BLaER1 (cell line): ENCODE results near the gene MAST4.
A peak's percentile ranks its signal among the peaks of the same experiment; 100 is the strongest.

ENCODE experiments used
- H3K27ac ChIP-seq: shearing (Covaris generic); formaldehyde crosslinking; 2 replicates; pipeline ENCODE4 v1.8.1; 2022
- H3K27me3 ChIP-seq: shearing (Covaris generic); formaldehyde crosslinking; 2 replicates; pipeline ENCODE4 v1.8.1; 2022
- H3K36me3 ChIP-seq: shearing (Covaris generic); formaldehyde crosslinking; 2 replicates; pipeline ENCODE4 v1.8.1; 2022
- H3K4me1 ChIP-seq: shearing (Covaris generic); formaldehyde crosslinking; 2 replicates; pipeline ENCODE4 v1.8.1; 2022
- H3K4me2 ChIP-seq: shearing (Covaris generic); formaldehyde crosslinking; 2 replicates; pipeline ENCODE4 v1.8.1; 2022
- H3K4me3 ChIP-seq: shearing (Covaris generic); formaldehyde crosslinking; 2 replicates; pipeline ENCODE4 v1.8.1; 2022
- H3K9ac ChIP-seq: shearing (Covaris generic); formaldehyde crosslinking; 2 replicates; pipeline ENCODE4 v1.8.1; 2022
- H3K9me3 ChIP-seq: shearing (Covaris generic); formaldehyde crosslinking; 2 replicates; pipeline ENCODE4 v1.8.1; 2022
- H4K20me1 ChIP-seq: shearing (Covaris generic); formaldehyde crosslinking; 2 replicates; pipeline ENCODE4 v1.8.1; 2022
- Cebpa-rat ChIP-seq: shearing (Covaris generic); IDR thresholded peaks from 2 replicates; pipeline ENCODE4 v1.8.1; 2022

The MAST4 gene

GRCh38 chr5:66737096-66737495 lies 140.9 kb downstream of the MAST4 start:
- no peak overlapping the region for H3K4me2 ChIP-seq
- no peaks in the 10 kb centered on the region for H3K27me3 ChIP-seq
- H3K4me1 ChIP-seq: peaks cover 8% of the 10 kb centered on the region
- H3K9ac ChIP-seq: no peak overlapping the region
- no peak overlapping the region for H3K4me3 ChIP-seq
- no peaks in the 10 kb centered on the region for H3K9me3 ChIP-seq
- H3K27ac ChIP-seq: no peak overlapping the region
- no peaks in the 10 kb centered on the region for H4K20me1 ChIP-seq
- H3K36me3 ChIP-seq: no peaks in the 10 kb centered on the region
- TF ChIP-seq Cebpa-rat: no peak

GRCh38 chr5:66738136-66738535 lies 141.9 kb downstream of the MAST4 start:
- H3K4me2 ChIP-seq: no peak overlapping the region
- no peaks in the 10 kb centered on the region for H3K9me3 ChIP-seq
- no peak overlapping the region for H3K4me3 ChIP-seq
- no peak overlapping the region for H3K27ac ChIP-seq
- no peaks in the 10 kb centered on the region for H3K36me3 ChIP-seq
- no peak for TF ChIP-seq Cebpa-rat
- H3K27me3 ChIP-seq: no peaks in the 10 kb centered on the region
- no peak overlapping the region for H3K9ac ChIP-seq
- no peaks in the 10 kb centered on the region for H4K20me1 ChIP-seq
- peaks cover 19% of the 10 kb centered on the region for H3K4me1 ChIP-seq

- no peak for TF ChIP-seq Cebpa-rat
- H3K4me3 ChIP-seq: no peak overlapping the region
- no peak overlapping the region for H3K9ac ChIP-seq
- H3K36me3 ChIP-seq: no peaks in the 10 kb centered on the region
- no peak overlapping the region for H3K4me2 ChIP-seq
- H3K4me1 ChIP-seq: peaks cover 28% of the 10 kb centered on the region
- no peak overlapping the region for H3K27ac ChIP-seq
- no peaks in the 10 kb centered on the region for H3K27me3 ChIP-seq
- H4K20me1 ChIP-seq: no peaks in the 10 kb centered on the region
- H3K9me3 ChIP-seq: no peaks in the 10 kb centered on the region
Observed at GRCh38 chr5:66739021-66739420, 142.8 kb downstream of the MAST4 start.

GRCh38 chr5:66739951-66740350 lies 143.8 kb downstream of the MAST4 start:
- Histone ChIP-seq H3K27me3 (no peaks in the 10 kb centered on the region), H3K4me2 (no peak overlapping the region), H4K20me1 (no peaks in the 10 kb centered on the region), H3K36me3 (no peaks in the 10 kb centered on the region), H3K27ac (no peak overlapping the region), H3K9ac (no peak overlapping the region), H3K4me3 (no peak overlapping the region), H3K9me3 (peaks cover 7% of the 10 kb centered on the region), H3K4me1 (peaks cover 33% of the 10 kb centered on the region)
- TF ChIP-seq Cebpa-rat: no peak

GRCh38 chr5:66741394-66741793 lies 145.2 kb downstream of the MAST4 start:
- Histone ChIP-seq H4K20me1 (no peaks in the 10 kb centered on the region), H3K4me1 (peaks cover 33% of the 10 kb centered on the region), H3K4me3 (no peak overlapping the region), H3K27ac (no peak overlapping the region), H3K36me3 (no peaks in the 10 kb centered on the region), H3K27me3 (no peaks in the 10 kb centered on the region), H3K9ac (no peak overlapping the region), H3K9me3 (peaks cover 20% of the 10 kb centered on the region), H3K4me2 (peak overlapping the region; percentile 83; the same call in 1 of the 2 replicates)
- TF ChIP-seq Cebpa-rat: no peak

- Histone ChIP-seq H3K9ac (no peak overlapping the region; the same call in 1 of the 2 replicates), H3K4me1 (peaks cover 37% of the 10 kb centered on the region), H3K27me3 (no peaks in the 10 kb centered on the region), H3K4me2 (peak overlapping the region; percentile 83), H3K36me3 (no peaks in the 10 kb centered on the region), H3K4me3 (no peak overlapping the region; the same call in 1 of the 2 replicates), H3K9me3 (peaks cover 20% of the 10 kb centered on the region), H4K20me1 (no peaks in the 10 kb centered on the region), H3K27ac (peak overlapping the region; percentile 70; the same call in 1 of the 2 replicates)
- no peak for TF ChIP-seq Cebpa-rat
Observed at GRCh38 chr5:66742083-66742895, 146.1 kb downstream of the MAST4 start.

GRCh38 chr5:66742896-66743247 lies 146.7 kb downstream of the MAST4 start:
- H3K27me3 ChIP-seq: no peaks in the 10 kb centered on the region
- TF ChIP-seq Cebpa-rat: no peak
- no peaks in the 10 kb centered on the region for H4K20me1 ChIP-seq
- peak overlapping the region; percentile 36; the same call in 1 of the 2 replicates for H3K9ac ChIP-seq
- H3K9me3 ChIP-seq: peaks cover 20% of the 10 kb centered on the region
- H3K4me2 ChIP-seq: peak overlapping the region; percentile 83
- no peak overlapping the region; the same call in 1 of the 2 replicates for H3K4me3 ChIP-seq
- H3K4me1 ChIP-seq: peaks cover 43% of the 10 kb centered on the region
- H3K36me3 ChIP-seq: no peaks in the 10 kb centered on the region
- peak overlapping the region; percentile 70 for H3K27ac ChIP-seq

GRCh38 chr5:66743344-66743743 lies 147.2 kb downstream of the MAST4 start:
- H3K4me3 ChIP-seq: no peak overlapping the region
- peak overlapping the region; percentile 36; the same call in 1 of the 2 replicates for H3K9ac ChIP-seq
- H3K27ac ChIP-seq: peak overlapping the region; percentile 70
- peaks cover 46% of the 10 kb centered on the region for H3K4me1 ChIP-seq
- no peaks in the 10 kb centered on the region for H4K20me1 ChIP-seq
- no peaks in the 10 kb centered on the region for H3K27me3 ChIP-seq
- peaks cover 20% of the 10 kb centered on the region for H3K9me3 ChIP-seq
- peak overlapping the region; percentile 83 for H3K4me2 ChIP-seq
- no peaks in the 10 kb centered on the region for H3K36me3 ChIP-seq
- no peak for TF ChIP-seq Cebpa-rat

- H3K27me3 ChIP-seq: no peaks in the 10 kb centered on the region
- H3K4me3 ChIP-seq: peak overlapping the region; percentile 5; the same call in 1 of the 2 replicates
- no peak for TF ChIP-seq Cebpa-rat
- H3K9me3 ChIP-seq: peaks cover 20% of the 10 kb centered on the region
- no peaks in the 10 kb centered on the region for H4K20me1 ChIP-seq
- no peak overlapping the region for H3K9ac ChIP-seq
- no peaks in the 10 kb centered on the region for H3K36me3 ChIP-seq
- H3K4me1 ChIP-seq: peaks cover 46% of the 10 kb centered on the region
- H3K27ac ChIP-seq: peak overlapping the region; percentile 70; the same call in 1 of the 2 replicates
- H3K4me2 ChIP-seq: peak overlapping the region; percentile 83
Observed at GRCh38 chr5:66744040-66744439, 147.8 kb downstream of the MAST4 start.

- no peaks in the 10 kb centered on the region for H4K20me1 ChIP-seq
- H3K27ac ChIP-seq: no peak overlapping the region
- TF ChIP-seq Cebpa-rat: no peak
- H3K4me3 ChIP-seq: no peak overlapping the region; the same call in 1 of the 2 replicates
- no peak overlapping the region for H3K4me2 ChIP-seq
- peaks cover 20% of the 10 kb centered on the region for H3K9me3 ChIP-seq
- no peaks in the 10 kb centered on the region for H3K27me3 ChIP-seq
- peaks cover 46% of the 10 kb centered on the region for H3K4me1 ChIP-seq
- no peaks in the 10 kb centered on the region for H3K36me3 ChIP-seq
- H3K9ac ChIP-seq: no peak overlapping the region
Observed at GRCh38 chr5:66745297-66745696, 149.1 kb downstream of the MAST4 start.
